GM12878 (cell line): Measurements from ENCODE around the gene COQ10B. TPM values are rescaled to one million over a fixed set of nuclear protein-coding genes. Genes with fewer than 3 reads are reported as not detected.

Experiments
- ATF2 ChIP-seq: IDR thresholded peaks from 2 replicates; pipeline ENCODE4 v1.6.1; 2012; ENCODE audit warnings: low read length, inconsistent platforms
- E2F8 ChIP-seq: fragments of 450-650 bp; IDR thresholded peaks from 2 replicates; pipeline ENCODE4 v1.6.1; 2018; ENCODE audit warnings: mild to moderate bottlenecking, low read depth, moderate library complexity; ENCODE audit not compliant: partially characterized antibody
- REST ChIP-seq: IDR thresholded peaks from 2 replicates; pipeline ENCODE4 v1.6.1; 2012; ENCODE audit warnings: mild to moderate bottlenecking, low read depth, low read length
- SPI1 ChIP-seq: IDR thresholded peaks from 2 replicates; pipeline ENCODE4 v1.6.1; 2011; ENCODE audit warnings: low read depth, mild to moderate bottlenecking, low read length, moderate library complexity, borderline replicate concordance; ENCODE audit not compliant: insufficient read depth
- polyA plus RNA-seq, 11 experiments: library from polyadenylated mRNA; depleted of rRNA in 4 of 11; unstranded in 6 of 11; stranded (reverse) in 5 of 11; fragments of >200 nt; fragmentation: Nextera tagmentation in 4 of 11; fragmentation: Illumina TruSeq in 1 of 11; extraction: Ambion mirVana in 4 of 11; extraction: Trizol in 1 of 11; gene quantifications; 1 replicate in 1 of 11; 2 replicates in 10 of 11; pipeline versions ENCODE4 v1.2.1 to v1.2.3, GENCODE V29; 2011 to 2016; ENCODE audit warnings: inconsistent platforms in 2 of 11, missing spikeins in 2 of 11, low read depth in 1 of 11
- total RNA-seq, 4 experiments: library from RNA; depleted of rRNA in 3 of 4; stranded (reverse); fragments of >200 nt in 3 of 4; fragmentation: Illumina TruSeq in 1 of 4; extraction: Trizol in 1 of 4; gene quantifications; 2 replicates each; pipeline versions ENCODE4 v1.2.1 to v1.2.3, GENCODE V29; 2013 to 2021

Gene COQ10B
- total and polyA plus RNA-seq, 10 of the 15 experiments (the other 5 are each of a cell fraction or from before 2014, with no cell fraction given): 3.6 to 23.2 (median 13.2) TPM

GRCh38 chr2:197513915-197514314 lies 60.6 kb downstream of the COQ10B start (continued):
- TF ChIP-seq REST (no peak), ATF2 (no peak), E2F8 (no peak), SPI1 (no peak)
